Spleen (tissue), 7 donors: ENCODE results near the gene AKNA.

ENCODE experiments used
- POLR2AphosphoS5 ChIP-seq, 3 donors: sonication (generic); formaldehyde crosslinking; IDR thresholded peaks; one replicate each; pipeline ENCODE4 v1.5.1; 2017; ENCODE audit warnings: antibody characterized with exemption in 3 of 3
- TF ChIP-seq, protein P1 (sequence below), 11 experiments: fragments of 200-600 bp in 7 of 11; fragments of 450-650 bp in 4 of 11; sonication (generic) in 4 of 11; IDR thresholded peaks in 8 of 11; conservative IDR thresholded peaks in 3 of 11; 1 replicate in 7 of 11; 2 replicates in 4 of 11; pipeline versions ENCODE4 v1.4.0 to v1.8.0; 2016 to 2021; ENCODE audit warnings: antibody characterized with exemption in 11 of 11, inconsistent platforms in 4 of 11, mild to moderate bottlenecking in 1 of 11
- donor health status: DM: no; HTN: no; CAD: no; lungs with moderate emphysema.
- donor health status: DM: no; HTN: no; CAD: no.
- donor health status: DM: no; HTN: no; CAD: no.

DNA sequence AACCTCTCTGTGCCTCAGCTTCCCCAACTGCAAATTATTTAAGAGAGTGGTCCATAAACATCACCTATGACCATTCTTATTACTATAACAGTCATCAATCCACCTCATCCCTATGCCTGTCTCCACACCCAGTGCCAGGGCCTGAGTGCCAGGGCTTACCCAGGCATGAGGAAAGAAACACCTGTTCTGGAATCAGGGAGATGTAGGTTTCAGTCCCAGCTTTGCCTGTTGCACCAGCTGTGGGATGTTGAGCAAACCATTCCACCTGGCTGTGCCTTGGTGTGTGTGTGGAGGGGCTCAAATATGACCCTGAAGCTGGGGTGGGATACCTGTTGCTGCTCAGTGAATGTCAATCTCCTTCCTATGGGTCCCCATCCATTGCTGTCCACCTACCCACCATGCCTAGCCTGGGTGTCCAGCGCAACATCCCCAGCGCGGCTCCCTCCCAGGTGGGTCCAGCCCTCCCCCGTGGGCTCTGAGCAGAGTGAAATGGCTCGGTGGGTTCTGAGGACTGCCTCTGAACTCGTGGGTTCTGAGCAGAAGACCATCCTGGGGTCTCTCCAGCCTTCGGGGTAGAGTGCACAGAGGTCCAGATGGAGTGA lies 16.3 kb downstream of the AKNA start:
- TF ChIP-seq, protein P1, sequence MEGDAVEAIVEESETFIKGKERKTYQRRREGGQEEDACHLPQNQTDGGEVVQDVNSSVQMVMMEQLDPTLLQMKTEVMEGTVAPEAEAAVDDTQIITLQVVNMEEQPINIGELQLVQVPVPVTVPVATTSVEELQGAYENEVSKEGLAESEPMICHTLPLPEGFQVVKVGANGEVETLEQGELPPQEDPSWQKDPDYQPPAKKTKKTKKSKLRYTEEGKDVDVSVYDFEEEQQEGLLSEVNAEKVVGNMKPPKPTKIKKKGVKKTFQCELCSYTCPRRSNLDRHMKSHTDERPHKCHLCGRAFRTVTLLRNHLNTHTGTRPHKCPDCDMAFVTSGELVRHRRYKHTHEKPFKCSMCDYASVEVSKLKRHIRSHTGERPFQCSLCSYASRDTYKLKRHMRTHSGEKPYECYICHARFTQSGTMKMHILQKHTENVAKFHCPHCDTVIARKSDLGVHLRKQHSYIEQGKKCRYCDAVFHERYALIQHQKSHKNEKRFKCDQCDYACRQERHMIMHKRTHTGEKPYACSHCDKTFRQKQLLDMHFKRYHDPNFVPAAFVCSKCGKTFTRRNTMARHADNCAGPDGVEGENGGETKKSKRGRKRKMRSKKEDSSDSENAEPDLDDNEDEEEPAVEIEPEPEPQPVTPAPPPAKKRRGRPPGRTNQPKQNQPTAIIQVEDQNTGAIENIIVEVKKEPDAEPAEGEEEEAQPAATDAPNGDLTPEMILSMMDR (IDR thresholded peaks at IDR 0.05 in 8 of 11, conservative IDR thresholded peaks at IDR 0.05 in 3 of 11): no peak
- peak in 1 of 3 donors; percentile 78 for TF ChIP-seq POLR2AphosphoS5 (IDR thresholded peaks at IDR 0.05)
